ENCODE measurements around the gene INPP4A.
A peak's percentile ranks its signal among the peaks of the same experiment; 100 is the strongest.

INPP4A gene

DNA sequence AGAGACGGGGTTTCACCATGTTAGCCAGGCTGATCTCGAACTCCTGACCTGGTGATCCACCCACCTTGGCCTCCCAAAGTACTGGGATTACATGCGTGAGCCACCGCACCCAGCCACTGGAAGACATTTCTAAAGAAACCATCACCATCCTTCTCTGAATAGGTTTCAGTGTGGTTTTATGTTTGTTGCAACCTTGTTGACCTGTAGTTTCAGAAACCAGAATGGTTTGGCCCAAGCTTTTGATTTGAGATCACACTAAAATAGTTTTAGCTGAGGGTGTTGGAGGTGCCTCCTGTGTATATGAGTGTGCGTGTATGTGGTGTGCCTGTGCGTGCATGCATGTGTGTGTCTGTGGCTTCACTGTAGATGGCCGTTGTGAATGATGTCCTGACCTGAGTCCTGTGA lies 26.2 kb downstream of the INPP4A start:
- in situ Hi-C loops (cut with HindIII; ENCODE audit: low pct_ligation_motif_present, low pct_unique_long_range_greater_than_20kb, low sequenced_read_pairs) = no loop called here
- no peak for DNase-seq

DNA sequence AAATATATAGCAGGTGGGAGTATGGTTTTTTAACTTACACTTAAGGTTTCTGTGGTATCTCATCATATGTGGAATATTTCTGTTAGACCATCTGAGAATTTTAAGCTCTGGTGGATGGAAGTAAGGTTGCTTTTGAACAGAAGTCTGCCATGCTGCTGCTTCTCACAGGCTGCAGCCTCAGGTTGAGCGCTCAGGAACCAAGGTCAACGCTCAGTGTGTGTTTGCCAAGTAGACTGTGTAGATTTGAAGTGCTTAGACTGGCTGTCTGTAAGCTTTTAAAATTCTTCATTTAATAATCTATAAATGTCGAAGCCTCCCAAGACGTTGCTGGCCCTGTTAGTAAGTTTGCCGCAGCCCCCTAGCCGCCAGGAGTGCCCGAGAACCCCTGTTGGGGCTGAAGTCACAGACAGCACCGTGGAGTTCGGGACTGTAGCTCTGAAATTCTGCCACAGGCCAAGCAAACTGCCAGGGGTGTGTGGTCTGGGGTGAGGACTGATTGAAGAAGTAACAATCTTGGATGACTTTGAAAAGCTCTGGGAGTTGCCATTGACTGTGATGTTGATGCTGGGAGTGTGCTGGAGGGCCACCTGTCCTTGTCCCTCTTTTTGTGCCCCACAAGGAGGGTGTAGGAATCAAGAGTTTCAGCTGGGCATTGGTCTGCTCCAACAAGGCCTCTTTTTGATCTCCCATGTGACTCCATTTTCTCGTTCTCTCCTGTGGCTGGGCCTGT lies 26.9 kb downstream of the INPP4A start:
- in situ Hi-C loops (cut with HindIII; ENCODE audit: low pct_ligation_motif_present, low pct_unique_long_range_greater_than_20kb, low sequenced_read_pairs) = no loop called here
- DNase-seq = no peak

DNA sequence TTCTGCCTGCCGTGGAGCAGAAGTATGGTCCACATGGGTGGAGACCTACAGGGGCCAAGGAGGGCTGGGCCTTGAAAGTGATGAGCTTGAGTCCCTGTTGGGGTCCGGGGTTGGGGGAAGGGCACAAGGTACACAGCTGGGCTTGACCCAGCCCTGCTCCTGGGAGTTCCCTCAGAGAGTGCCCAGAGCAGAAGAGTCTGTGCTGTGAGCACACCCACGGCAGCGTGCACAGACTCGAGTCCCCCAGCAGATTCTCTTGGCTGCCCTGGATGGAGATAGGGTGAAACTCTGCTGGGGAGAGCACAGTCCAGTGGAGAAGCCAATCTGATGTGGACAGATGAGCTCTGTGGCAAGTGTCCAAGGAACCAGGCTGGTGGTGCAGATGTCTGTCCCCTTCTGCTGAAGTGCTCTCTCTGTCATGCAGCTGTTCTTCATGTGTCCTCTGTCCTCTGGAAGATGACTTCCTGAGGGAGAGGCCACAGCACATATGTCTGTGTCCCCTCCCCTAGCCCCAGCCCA lies 27.5 kb downstream of the INPP4A start:
- in situ Hi-C loops (cut with HindIII; ENCODE audit: low pct_ligation_motif_present, low pct_unique_long_range_greater_than_20kb, low sequenced_read_pairs) = no loop called here
- DNase-seq = no peak

DNA sequence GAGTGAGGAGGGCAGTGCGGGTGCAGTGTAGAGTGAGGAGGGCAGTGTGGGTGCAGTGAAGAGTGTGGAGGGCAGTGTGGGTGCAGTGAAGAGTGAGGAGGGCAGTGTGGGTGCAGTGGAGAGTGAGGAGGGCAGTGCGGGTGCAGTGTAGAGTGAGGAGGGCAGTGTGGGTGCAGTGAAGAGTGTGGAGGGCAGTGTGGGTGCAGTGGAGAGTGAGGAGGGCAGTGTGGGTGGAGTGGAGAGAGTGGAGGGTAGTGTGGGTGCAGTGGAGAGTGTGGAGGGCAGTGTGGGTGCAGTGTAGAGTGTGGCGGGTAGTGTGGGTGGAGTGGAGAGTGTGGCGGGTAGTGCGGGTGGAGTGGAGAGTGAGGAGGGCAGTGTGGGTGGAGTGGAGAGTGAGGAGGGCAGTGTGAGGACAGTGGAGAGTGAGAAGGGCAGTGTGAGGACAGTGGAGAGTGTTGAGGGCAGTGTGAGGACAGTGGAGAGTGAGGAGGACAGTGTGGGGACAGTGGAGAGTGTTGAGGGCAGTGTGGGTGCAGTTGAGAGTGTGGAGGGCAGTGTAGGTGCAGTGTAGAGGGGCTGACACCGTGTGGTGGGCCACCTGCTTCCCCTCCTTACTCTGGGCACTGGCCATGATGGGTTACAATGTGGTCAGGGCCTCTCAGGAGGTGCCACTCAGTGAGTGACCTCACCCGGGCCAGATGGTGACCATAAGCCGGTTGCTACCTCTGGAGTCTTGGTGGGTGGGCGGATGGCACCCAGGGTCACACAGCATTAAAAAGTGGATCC lies 28.5 kb downstream of the INPP4A start:
- in situ Hi-C loops (cut with HindIII; ENCODE audit: low pct_ligation_motif_present, low pct_unique_long_range_greater_than_20kb, low sequenced_read_pairs) = no loop called here
- no peak for DNase-seq

DNA sequence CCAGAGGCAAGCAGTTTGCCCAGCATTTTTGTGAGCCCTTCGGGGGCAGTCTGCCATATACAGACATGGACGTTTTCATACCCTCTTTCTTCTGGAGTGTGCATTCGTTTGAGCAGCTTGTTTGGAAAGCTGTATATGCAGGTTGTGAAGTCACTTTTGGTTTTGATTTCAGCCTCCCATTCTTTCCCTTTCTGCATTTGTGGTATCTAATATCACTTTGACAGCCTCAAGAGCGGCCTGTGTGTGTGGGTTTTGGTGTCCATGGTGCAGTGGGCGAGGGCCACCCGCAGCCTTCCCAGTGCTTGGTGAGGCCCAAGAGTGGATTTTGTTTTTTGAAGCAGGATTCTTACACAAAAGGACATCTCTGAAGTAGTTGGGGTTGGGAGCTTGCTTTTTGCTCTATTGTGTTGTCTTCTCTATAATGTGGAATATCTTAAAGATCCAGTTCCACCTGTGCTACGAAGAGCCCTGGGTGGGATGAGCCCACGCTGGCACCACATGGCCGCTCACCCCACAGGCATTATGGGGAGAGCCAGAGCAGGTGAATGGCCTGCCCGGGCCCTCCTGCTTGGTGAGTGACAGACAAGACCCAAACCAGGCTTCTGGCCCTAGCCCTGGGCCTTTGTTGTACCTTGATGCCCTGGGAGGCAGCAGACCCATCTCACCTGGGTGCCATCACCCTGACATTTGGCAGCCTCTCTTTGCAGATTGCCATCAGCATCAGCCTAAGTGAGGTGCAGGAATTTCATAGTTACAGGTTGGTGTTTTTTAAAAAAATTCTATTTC lies 29.5 kb downstream of the INPP4A start:
- in situ Hi-C loops (cut with HindIII; ENCODE audit: low pct_ligation_motif_present, low pct_unique_long_range_greater_than_20kb, low sequenced_read_pairs) = no loop called here

DNA sequence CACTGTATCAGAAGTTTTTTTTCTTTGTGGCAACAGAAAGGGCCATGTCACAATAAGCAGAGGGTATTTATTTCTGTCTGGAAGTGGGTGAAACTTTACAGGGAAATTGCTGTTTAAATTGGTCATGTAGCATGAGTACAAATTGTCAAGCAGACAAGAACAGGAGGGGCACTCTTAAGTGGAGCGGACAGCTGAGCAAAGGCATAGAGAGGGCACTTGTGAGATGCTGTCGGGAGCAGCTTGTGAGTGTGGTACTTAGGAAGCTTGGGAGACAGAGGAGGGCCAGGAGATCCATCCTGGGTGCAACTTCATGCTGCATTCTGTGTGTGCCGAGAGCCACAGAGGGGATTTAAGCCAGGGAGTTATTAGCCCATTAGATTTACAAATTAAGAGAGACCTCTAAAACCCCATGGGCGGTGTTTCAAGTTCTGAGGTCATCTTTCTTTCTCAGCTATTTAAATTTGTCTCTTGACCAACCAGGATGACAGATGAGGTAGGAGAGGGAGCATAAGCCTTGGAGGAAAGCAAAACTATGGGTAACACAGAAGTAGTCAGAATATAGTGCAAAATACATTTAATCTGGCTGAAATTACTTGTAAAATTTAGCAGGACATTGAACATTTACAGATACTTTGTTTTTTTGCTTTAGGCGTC lies 30.4 kb downstream of the INPP4A start:
- no peak for DNase-seq
- in situ Hi-C loops (cut with HindIII; ENCODE audit: low pct_ligation_motif_present, low pct_unique_long_range_greater_than_20kb, low sequenced_read_pairs) = no loop called here

More for the DNA sequence above, 29.5 kb downstream of the INPP4A start:
- DNase-seq = no peak

DNA sequence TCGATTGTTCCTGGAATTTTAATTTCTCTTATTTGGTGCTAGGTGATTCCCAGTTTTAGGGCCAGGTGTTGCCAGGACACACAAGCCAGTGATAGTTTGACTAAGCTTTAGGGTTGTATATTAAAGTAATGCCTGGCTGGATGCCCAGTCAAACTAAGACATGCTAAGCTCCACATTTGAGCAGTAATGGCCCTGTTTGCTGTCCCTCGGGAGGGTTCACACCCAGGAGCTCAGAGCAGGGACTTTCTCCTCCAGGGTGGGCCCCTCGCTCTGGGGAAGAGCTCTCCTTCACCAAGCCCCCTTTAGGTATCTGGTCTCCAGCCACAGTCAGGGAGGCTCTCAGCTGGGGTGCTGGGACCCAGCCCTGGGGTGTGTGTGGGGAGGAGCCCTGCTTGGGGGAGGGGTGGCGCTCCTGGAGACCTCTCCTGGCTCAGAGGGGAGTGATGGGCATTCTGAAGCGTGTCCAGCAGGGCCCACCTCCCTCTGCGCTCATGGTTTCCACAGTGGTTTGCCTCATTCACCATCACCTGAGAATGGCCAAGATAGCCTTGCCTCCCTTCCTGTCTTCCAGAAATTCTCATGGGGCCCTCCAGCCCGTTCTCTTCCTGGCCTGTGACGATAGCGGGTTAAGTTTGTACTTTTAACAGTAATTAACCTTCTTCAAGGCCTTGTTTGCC lies 31.7 kb downstream of the INPP4A start:
- in situ Hi-C loops (cut with HindIII; ENCODE audit: low pct_ligation_motif_present, low pct_unique_long_range_greater_than_20kb, low sequenced_read_pairs) = no loop called here
- DNase-seq = peak; percentile 9

DNA sequence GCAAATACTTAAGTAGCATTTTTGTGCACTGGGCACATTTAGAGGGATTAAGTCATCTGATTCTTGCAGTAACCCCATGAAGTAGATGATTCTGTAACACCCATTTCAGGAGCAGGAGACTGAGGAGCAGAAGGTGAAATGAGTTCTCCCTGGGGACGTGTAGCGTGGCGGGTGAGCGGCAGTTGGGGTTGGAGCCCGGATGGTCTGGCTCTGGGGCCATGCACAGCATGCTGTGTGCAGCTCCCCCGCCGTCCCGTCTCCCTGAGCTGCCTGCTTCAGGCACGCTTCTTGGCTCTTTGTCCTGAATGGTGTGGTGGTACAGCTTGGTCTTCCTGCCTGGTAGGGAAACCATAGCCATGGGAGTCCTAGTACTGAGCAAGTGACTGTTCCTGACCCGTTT lies 32.4 kb downstream of the INPP4A start:
- in situ Hi-C loops (cut with HindIII; ENCODE audit: low pct_ligation_motif_present, low pct_unique_long_range_greater_than_20kb, low sequenced_read_pairs) = no loop called here

DNA sequence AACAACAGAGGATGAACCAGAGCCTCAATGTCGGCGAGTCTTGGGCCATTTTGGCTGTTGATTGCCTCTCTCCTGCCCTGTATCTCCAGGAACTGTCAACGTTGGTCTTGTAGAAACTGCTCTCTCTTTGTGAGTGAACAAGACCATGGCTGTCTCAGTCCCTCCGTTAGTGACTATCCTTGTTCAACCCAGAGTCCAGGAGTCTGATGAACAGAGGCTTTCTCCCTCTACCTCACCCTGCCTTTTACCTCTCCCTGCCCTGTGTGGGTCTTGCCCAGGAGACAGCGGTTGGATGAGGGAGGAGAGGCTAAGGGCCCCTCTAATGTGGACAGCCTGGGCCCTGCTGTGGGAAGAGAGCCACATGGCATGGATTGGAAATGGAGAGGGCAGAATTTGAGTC lies 32.8 kb downstream of the INPP4A start:
- in situ Hi-C loops (cut with HindIII; ENCODE audit: low pct_ligation_motif_present, low pct_unique_long_range_greater_than_20kb, low sequenced_read_pairs) = no loop called here
- no peak for DNase-seq

More for the DNA sequence above, 32.4 kb downstream of the INPP4A start:
- no peak for DNase-seq

DNA sequence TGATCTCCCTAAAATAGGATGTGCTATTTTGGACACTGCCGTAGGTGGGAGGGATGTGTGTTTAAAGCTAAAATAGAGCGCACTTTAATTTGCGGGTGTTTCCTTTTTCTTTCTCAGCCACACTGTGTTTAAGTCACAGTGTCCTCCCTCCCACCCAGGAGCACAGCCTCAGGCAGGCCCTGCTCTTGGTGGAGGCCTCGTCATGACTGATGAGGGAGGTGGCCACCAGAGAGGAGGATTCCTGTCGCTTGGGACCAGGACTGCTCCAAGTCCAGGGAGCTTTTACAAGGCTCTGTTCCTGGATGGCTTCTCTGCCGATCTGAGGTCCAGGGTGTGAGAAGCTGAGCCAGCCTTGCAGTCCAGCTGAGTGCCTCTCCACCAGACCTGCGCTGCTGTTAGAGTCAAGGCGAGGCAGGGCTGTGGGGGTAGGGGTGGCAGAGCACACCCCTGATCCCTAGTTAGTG lies 33.5 kb downstream of the INPP4A start:
- DNase-seq = no peak
- in situ Hi-C loops (cut with HindIII; ENCODE audit: low pct_ligation_motif_present, low pct_unique_long_range_greater_than_20kb, low sequenced_read_pairs) = no loop called here

DNA sequence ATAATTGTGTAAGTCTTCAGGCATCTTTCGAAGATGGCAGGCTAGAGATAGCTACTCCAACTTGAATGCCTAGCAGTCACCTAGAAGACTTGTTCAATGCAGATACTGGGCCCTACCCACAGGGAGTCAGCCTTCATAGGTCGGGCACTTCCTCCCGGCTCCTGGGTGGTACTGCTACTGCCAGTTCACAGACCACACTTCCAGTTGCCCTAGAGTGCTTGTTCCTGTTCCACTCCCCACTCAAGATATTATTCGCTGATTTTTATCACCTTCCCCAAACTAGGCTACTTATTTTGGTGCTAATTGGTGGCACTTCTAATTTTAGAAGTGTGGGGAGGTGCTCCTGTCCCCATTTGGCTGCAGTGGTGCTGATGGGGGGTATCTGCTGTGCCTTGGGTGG lies 34.2 kb downstream of the INPP4A start:
- in situ Hi-C loops (cut with HindIII; ENCODE audit: low pct_ligation_motif_present, low pct_unique_long_range_greater_than_20kb, low sequenced_read_pairs) = no loop called here
- DNase-seq = no peak

DNA sequence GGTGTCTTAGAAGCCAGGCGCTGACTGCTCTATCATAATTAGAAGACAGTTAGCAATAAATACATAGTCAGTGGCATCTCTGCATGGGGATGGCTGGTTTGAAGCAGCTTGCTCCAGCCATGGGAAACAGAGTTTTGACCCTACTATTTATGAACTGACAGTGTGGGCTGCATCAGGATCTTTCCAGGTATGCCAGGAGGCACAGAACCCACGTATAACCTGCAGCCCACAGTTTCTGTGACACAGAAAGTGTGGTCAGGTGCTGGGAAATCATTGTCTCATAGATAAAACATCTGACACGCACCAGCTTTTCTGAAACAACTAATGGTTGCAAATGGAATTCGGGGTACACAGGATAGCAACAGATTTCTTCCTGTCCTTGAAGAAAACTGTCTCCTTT lies 34.7 kb downstream of the INPP4A start:
- no peak for DNase-seq
- in situ Hi-C loops (cut with HindIII; ENCODE audit: low pct_ligation_motif_present, low pct_unique_long_range_greater_than_20kb, low sequenced_read_pairs) = no loop called here

DNA sequence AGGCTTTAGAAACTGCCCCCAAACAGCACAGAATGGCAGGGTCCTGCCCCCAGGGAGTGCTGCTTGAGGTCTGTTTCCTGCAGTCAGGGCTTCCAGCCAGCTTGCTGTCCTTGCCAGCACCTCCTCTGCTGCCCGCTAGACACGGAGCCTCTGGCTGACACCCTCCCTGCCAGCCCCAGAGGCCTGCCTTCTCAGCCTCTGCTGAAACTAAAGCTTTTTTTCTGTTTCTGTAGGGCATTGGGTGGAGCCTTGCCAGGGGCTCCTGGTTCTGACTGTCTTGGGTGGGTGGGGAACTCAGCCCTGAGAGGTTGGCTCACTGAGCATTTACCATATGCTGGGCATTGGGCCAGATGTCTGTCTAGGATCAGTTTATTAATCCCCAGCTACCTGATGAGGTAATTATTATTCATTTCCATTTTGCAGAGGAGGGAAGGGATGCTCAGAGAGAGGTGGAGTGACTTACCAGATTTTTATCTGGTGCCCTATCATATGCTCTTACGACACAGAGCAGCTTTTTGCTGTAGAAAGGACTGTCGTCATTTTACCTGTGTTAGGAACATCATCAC lies 35.4 kb downstream of the INPP4A start:
- in situ Hi-C loops (cut with HindIII; ENCODE audit: low pct_ligation_motif_present, low pct_unique_long_range_greater_than_20kb, low sequenced_read_pairs) = no loop called here
- peak; percentile 19 for DNase-seq

DNA sequence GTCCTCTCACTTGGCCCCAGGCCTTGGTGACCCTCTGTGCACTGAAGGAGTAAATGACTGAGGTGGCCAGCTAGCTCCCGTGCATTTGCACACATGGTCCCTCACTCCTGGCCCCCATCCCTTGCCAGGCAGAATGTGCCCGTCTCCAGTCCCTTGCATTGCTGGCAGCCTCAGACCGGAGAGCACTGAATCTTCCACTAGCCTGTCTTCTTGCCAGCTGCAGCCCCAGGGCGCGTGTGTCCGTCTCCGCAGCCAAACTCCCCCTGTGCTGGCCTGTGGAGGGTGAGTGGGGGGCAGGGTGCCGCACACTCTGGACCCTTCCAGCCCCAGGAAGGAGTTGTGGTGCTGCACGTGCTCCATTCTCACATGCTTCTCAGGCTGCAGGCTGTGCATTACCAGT lies 35.9 kb downstream of the INPP4A start:
- in situ Hi-C loops (cut with HindIII; ENCODE audit: low pct_ligation_motif_present, low pct_unique_long_range_greater_than_20kb, low sequenced_read_pairs) = no loop called here
- DNase-seq = no peak

DNA sequence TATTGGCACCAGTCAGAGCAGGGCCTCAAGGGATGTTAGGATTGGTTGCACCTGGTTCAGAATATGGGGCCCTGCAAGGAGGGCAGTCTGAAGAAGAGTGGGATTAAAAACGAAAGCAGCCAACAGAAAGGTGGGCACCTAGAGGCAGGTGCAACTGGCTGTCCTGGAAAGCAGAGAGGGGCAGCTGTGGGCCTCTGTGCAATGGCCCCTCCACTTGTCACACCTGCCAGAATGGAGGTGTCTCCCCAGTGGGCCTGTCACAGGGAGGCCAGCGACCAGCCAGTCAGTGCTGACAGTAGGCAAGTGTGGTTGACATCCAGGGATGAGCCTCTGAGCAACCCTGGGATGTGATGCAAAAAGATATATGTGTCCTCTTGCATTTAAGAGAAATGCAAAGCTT lies 37.7 kb downstream of the INPP4A start:
- in situ Hi-C loops (cut with HindIII; ENCODE audit: low pct_ligation_motif_present, low pct_unique_long_range_greater_than_20kb, low sequenced_read_pairs) = no loop called here

DNA sequence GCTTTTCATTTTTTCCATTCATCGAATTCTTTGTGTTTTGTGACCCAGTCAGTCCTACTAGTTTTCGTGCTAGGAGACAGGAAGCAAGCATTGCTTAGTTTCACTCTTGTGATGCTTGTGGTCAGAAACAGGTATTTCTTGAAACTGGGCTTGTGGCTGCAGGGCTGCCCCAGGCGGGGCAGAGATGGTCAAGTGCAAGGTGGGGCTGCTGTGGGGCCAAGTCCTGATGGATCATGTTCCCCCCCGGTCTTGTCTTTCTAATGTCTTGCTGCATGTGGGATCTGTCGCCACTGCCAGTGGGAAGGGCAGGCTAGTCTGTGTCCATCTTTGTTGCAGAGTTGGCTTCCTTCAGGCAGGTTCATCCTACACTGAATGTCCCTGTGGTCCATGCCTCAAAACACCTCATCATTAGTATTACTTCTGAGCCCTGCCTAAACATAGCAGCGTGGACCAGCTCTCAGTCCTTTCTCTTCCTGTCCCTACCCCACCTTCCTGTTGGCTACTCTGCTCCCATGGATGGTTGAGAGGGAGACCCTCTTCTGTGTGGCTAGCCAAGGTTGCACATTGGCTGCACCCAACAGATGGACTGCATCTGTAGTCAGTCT lies 38.7 kb downstream of the INPP4A start:
- in situ Hi-C loops (cut with HindIII; ENCODE audit: low pct_ligation_motif_present, low pct_unique_long_range_greater_than_20kb, low sequenced_read_pairs) = no loop called here
- no peak for DNase-seq

More for the DNA sequence above, 37.7 kb downstream of the INPP4A start:
- DNase-seq = no peak

DNA sequence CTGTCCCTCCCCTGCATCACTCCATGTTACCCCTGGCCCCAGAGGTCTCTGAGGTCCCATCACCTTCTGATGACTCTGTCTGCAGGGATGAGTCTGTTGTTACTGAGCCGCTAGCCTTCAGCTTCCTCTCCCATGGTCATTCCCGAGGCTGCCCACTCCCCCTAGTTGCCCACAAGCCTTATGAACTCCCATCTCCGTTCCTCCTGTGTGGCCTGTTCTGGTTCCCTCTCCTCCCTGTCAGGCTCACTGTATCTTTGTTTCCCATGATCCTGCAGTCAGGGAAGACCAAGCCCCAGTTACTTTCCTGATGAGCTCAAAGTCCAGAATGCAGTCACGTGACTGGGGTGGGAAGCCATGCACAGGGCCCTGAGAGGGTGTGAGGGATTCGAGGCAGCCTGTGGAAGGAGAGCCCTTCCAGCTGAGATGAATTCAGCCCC lies 39.5 kb downstream of the INPP4A start:
- in situ Hi-C loops (cut with HindIII; ENCODE audit: low pct_ligation_motif_present, low pct_unique_long_range_greater_than_20kb, low sequenced_read_pairs) = no loop called here
- DNase-seq = no peak

Measured in ACHN (cell line).